Non-pigmented ciliary epithelial cell (primary cell): ENCODE results near the gene PLEKHA8.
"Not testable (repeated sequence)": the region's sequence is repeated elsewhere in the genome, so short reads cannot be mapped to it uniquely, and the experiment has no call there.

Source experiments
- DNase-seq: peaks from one replicate; pipeline ENCODE4 v3.0.0-alpha.2; 2010; ENCODE audit warnings: low read depth

The PLEKHA8 gene

DNA sequence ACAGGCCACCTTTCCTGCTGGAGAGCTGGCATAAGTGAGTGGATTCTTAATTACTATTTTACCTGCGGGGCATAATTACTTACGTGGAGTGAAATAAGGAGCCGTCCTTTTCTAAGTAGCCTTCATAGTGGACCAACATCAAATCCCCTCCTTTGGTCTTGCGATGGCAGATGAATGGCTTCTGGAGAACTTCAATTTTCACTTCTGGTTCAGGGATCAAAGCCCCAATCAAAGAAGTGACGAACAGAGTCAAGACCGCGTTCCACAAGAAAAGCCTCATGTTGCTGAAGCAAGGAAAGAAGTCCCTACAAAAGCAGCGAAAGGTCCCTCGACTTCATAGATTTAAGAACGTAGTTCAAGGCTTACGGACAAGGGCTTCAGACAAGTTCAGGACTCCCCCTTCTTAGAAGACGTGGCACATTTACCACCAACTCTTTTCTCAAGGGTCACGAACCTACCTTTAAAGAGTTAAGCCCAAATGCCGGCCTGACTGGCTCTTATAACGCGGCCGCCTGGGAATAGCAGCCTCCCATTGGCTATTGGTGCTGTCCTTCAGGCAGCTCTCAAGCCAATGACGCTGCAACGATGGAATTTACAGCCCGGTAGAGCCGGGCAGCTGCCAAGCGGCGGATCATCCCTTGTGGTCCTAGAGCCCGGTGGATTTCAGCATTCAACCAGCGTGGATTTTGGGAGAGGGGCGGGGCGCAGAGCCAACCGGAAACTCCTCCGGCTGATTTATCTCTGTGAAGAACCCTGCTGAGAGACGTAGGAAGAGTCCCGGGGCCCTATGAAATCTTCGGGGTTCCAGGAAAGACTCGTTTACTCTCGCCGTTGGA lies 1.8 kb upstream of the PLEKHA8 start, which contains the start of gene FKBP14:
Gene FKBP14, minus strand, starts transcription at position 474 of the 836 bp plus-strand sequence. Its CDS starts 194 bp downstream, at position 280.
- peak; percentile 99 for DNase-seq

GRCh38 chr7:30027065-30027456 lies 1.2 kb upstream of the PLEKHA8 start:
- no peak for DNase-seq

DNA sequence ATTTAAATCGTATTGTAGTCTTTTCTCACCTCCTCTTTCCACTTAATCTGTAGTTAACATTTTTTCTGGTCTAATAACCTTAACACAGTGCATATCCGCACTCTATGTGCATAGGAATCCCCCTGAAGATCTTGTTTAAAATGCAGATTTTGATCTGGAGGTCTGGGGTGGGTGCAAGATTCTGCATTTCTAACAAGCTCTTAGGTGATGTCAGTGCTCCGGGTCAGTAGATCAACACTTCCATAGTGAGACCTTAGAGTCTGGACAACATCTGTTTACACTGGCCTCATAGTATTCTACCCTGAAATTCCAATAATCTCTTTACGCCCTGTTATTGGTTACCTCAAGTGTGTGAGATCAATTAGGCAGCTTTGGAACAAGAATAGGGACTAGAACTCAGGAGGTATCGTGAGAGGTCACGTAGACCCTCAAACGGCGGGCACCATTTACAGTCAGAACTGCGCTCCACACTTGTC lies 434 bp upstream of the PLEKHA8 start:
- no peak for DNase-seq

- DNase-seq, result no peak
These were observed 780 bp downstream of the PLEKHA8 start for GRCh38 chr7:30028749-30029635.

- no peak for DNase-seq
These were observed 1.5 kb downstream of the PLEKHA8 start for GRCh38 chr7:30029696-30030095.

- DNase-seq, result no peak
These were observed 4.3 kb downstream of the PLEKHA8 start for GRCh38 chr7:30032310-30033125.

GRCh38 chr7:30034501-30034900 lies 6.3 kb downstream of the PLEKHA8 start:
- DNase-seq, result no peak

- DNase-seq, result no peak
These were observed 8.0 kb downstream of the PLEKHA8 start for GRCh38 chr7:30036220-30036619.

DNA sequence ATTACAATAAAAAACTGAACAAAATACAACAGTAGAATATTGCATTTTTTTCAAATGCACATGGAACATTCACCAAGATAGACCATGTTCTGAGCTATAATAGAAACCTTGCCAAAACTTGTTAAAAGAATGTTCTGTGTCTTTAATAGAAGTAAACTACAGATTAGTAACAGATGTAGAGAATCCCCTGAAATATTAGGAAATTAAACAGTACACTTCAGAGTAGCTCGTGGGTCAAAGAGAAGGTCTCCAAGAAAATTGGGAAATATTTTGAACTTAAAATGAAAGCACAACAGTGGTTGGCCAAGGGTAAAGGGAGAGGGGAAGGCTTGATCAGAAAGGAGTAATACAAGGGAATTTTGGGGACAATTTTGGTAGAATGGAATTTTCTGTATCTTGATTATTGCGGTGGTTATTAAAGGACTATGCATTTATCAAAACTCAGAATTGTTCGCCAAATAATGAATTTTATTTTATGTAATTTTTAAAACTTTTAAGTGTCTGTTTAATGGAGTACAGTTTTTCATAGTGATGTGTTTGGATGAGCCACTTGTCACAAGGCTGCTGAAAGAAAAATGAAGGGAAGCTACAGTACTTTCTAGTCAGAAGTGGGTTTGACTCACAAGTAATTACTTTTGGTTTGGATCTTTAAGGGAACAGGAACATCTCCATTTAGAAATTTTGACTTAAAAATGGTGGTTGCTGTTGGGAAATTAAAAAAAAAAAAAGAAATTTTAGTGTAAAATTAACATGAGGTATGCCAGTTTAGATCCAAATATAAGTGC lies 10.2 kb downstream of the PLEKHA8 start:
- DNase-seq, result no peak

- no peak for DNase-seq
These were observed 12.7 kb downstream of the PLEKHA8 start for GRCh38 chr7:30040938-30041337.

GRCh38 chr7:30041526-30042269 lies 13.5 kb downstream of the PLEKHA8 start:
- no peak for DNase-seq

GRCh38 chr7:30046127-30046770 lies 18.0 kb downstream of the PLEKHA8 start:
- DNase-seq, result no peak

DNA sequence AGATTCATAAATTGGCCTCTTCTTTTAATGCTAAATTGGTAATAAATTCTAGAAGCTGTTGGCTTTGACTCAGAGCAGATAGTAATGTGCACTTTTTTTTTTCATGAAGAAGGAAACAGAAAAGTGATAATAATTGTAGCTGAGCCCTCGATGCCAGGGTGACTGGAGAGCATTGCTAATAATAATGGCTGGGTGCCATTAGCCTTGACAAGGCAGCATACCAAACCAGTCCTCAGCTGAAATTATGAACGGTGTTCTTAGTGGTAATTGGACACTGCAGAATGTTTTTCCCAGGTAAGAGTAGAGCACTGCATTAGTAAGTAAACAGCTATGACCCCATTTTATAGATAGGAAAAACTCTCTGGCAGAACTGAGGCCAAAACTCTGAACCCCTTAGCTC lies 18.9 kb downstream of the PLEKHA8 start:
- DNase-seq, result no peak

DNA sequence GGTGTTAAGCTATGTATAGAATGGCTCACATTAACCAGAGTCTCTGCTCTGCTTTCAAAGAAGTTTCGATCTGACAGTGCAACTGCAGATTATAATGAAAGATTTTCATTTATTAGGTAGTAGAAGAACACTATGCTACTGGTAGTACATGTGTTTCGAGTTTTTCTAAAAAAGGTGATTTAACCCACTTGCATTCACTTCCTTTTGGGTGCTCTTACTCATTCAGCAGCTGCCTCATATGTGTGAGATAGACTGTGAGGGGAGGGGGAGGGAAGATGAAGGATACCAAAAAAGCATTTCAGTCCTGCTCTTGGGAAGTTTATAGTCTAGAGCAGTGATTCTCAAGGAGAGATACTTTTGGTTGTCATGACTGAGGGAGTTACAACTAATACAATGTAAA lies 20.4 kb downstream of the PLEKHA8 start:
- DNase-seq, result no peak

GRCh38 chr7:30049173-30049572 lies 21.0 kb downstream of the PLEKHA8 start:
- DNase-seq, result no peak

DNA sequence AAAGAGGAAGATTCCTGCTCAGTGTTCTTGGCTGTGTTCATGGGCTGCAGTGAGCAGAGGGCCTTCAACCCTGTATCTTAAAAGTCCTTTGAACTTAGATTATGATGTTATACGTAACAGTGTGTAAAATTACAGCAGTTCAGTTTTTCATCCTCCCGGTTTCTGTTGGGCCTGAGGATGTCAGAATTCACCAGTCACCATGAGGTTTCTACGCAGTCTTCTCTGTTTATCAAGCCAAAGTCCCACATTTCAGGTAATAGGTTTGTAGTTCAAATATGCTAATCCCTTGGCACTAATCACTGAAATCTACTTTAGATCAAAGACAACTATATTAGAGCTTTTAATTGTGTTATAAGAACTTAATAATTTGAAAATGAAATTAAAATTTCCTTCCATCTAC lies 24.9 kb downstream of the PLEKHA8 start:
- DNase-seq, result no peak

GRCh38 chr7:30057741-30058140 lies 29.5 kb downstream of the PLEKHA8 start:
- DNase-seq, result no peak

DNA sequence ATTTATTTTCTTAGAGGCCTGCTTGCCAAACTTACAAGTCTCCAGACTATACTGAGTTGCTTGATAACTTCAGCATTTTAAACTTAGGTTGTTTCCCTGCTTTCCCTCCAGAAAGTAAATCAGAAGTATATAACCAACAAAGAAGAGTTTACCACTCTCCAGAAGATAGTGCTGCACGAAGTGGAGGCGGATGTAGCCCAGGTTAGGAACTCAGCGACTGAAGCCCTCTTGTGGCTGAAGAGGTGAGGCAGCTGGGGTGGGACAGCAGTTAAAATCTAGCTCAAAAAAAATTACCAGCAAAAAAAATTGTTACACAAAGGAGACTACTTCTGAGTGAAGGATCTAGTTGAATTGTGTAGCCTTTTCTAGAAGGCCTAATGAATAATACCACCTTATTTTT lies 33.6 kb downstream of the PLEKHA8 start:
- not testable (repeated sequence) for DNase-seq

DNA sequence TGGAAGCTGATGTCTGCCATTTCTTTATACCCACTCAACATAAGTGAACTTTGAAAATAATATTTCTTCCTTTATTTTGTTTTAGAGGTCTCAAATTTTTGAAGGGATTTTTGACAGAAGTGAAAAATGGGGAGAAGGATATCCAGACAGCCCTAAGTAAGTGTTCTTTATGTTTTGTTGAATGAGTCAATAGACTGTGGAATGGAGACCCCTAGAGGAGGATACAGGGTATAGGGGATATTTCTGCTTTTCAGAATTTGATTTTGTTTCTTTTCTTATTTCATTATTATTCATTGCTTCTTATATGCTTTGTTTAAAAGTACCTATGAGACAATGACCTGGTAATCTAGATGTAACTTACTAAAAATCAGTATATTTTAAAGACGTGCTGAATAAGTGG lies 34.4 kb downstream of the PLEKHA8 start:
- no peak for DNase-seq

- DNase-seq, result no peak
These were observed 37.5 kb downstream of the PLEKHA8 start for GRCh38 chr7:30065746-30066145.
